ENCODE data around the gene BRD9.

GRCh38 chr5:909086-909485 lies 16.5 kb upstream of the BRD9 start:
- no peak for TF ChIP-seq CCDC6 (CRISPR knock-in tag; IDR thresholded peaks at IDR 0.05)
- TF ChIP-seq, protein P1, sequence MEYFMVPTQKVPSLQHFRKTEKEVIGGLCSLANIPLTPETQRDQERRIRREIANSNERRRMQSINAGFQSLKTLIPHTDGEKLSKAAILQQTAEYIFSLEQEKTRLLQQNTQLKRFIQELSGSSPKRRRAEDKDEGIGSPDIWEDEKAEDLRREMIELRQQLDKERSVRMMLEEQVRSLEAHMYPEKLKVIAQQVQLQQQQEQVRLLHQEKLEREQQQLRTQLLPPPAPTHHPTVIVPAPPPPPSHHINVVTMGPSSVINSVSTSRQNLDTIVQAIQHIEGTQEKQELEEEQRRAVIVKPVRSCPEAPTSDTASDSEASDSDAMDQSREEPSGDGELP (IDR thresholded peaks at IDR 0.05; ENCODE audit: borderline replicate concordance, low read depth), result no peak
- TF ChIP-seq JUNB (CRISPR knock-in tag; IDR thresholded peaks at IDR 0.05; ENCODE audit: borderline replicate concordance), result no peak
- TF ChIP-seq EZH2 (conservative IDR thresholded peaks at IDR 0.05; ENCODE audit: low read depth, low read length), result no peak
- TF ChIP-seq POLR2A (IDR thresholded peaks at IDR 0.05; ENCODE audit: insufficient read depth in 1 of 2, low read depth in 2 of 2, low read length in 2 of 2), result no peak

All from HepG2 (cell line).